GM12878 (cell line): ENCODE data around the gene HTD2. TPM values are rescaled to one million over a fixed set of nuclear protein-coding genes. Genes with fewer than 3 reads are reported as not detected.

Source experiments
- ATAC-seq: fragments of 200-7000 bp; cut with Tn5 transposase; 3 replicates; pipeline ENCODE4 v1.9.1; 2020; ENCODE audit warnings: mild to moderate bottlenecking, moderate library complexity
- BruUV-seq: library from RNA; stranded (reverse); fragments of 400-500 nt; replicated peaks from 2 replicates; lab custom pipeline; 2021; lab: Mats Ljungman, UMichigan
- CTCF ChIA-PET: fragments of 300-600 bp; sonication (Branson Sonifier 250); formaldehyde crosslinking; extraction: SDS; loops from one replicate; lab custom pipeline; 2021; ENCODE audit warnings: inconsistent platforms; lab: Yijun Ruan, JAX
- POLR2A ChIA-PET: fragments of 350-600 bp; formaldehyde crosslinking; extraction: SDS; loops from one replicate; lab custom pipeline; 2021; ENCODE audit warnings: inconsistent platforms; lab: Charles Lee
- RAD21 ChIA-PET: fragments of 300-600 bp; sonication (Branson Sonifier 250); formaldehyde crosslinking; loops from one replicate; lab custom pipeline; 2023; ENCODE audit warnings: antibody characterized with exemption; ENCODE audit not compliant: unreplicated experiment; lab: Charles Lee
- SMC1A ChIA-PET: fragments of 300-600 bp; sonication (Branson Sonifier 250); formaldehyde crosslinking; loops from one replicate; lab custom pipeline; 2023; ENCODE audit not compliant: unreplicated experiment, uncharacterized antibody; lab: Charles Lee
- DNase-seq: peaks from one replicate; pipeline ENCODE4 v3.0.0-alpha.2; 2011; ENCODE audit warnings: low read depth, low spot score
- FAIRE-seq: peaks from 3 replicates; lab custom pipeline; 2011; peaks lifted over from hg19 to GRCh38; lab: Jason Lieb, UNC
- H2AFZ ChIP-seq: 2 replicates; pipeline ENCODE4 v1.6.0; 2011; ENCODE audit warnings: low read depth, low read length, control low read depth; ENCODE audit not compliant: control insufficient read depth
- H3K27ac ChIP-seq: 2 replicates; pipeline ENCODE4 v1.5.1; 2011; ENCODE audit warnings: control low read depth; ENCODE audit not compliant: control insufficient read depth, insufficient read depth
- H3K27me3 ChIP-seq, 2 experiments: replicated peaks in 1 of 2; 2 replicates each; pipeline versions ENCODE4 v1.6.0 to v1.6.1; 2011; ENCODE audit warnings: low read length in 1 of 2; ENCODE audit not compliant: control insufficient read depth in 2 of 2, insufficient read depth in 2 of 2
- H3K36me3 ChIP-seq, 2 experiments: 2 replicates each; pipeline ENCODE4 v1.5.1; 2011; ENCODE audit warnings: low read length in 1 of 2; ENCODE audit not compliant: control insufficient read depth in 2 of 2, insufficient read depth in 2 of 2
- H3K4me1 ChIP-seq: 2 replicates; pipeline ENCODE4 v1.6.1; 2011; ENCODE audit warnings: mild to moderate bottlenecking, low read length, moderate library complexity, mixed read lengths; ENCODE audit not compliant: control insufficient read depth, insufficient read depth
- H3K4me2 ChIP-seq: 2 replicates; pipeline ENCODE4 v1.6.0; 2011; ENCODE audit warnings: control low read depth; ENCODE audit not compliant: control insufficient read depth, insufficient read depth
- H3K4me3 ChIP-seq: fragments of 200-600 bp; sonication (generic); 2 replicates; pipeline ENCODE4 v1.5.1; 2016
- H3K79me2 ChIP-seq: 2 replicates; pipeline ENCODE4 v1.6.0; 2011; ENCODE audit warnings: low read length; ENCODE audit not compliant: control insufficient read depth, insufficient read depth
- H3K9ac ChIP-seq: 2 replicates; pipeline ENCODE4 v1.8.0; 2011; ENCODE audit warnings: low read length, control low read depth, mixed read lengths; ENCODE audit not compliant: control insufficient read depth, insufficient read depth
- H3K9me3 ChIP-seq: replicated peaks from 3 replicates; pipeline ENCODE4 v1.5.1; 2011; ENCODE audit warnings: mild to moderate bottlenecking, low read length; ENCODE audit not compliant: control insufficient read depth, insufficient read depth
- H4K20me1 ChIP-seq: 2 replicates; pipeline ENCODE4 v1.6.0; 2011; ENCODE audit not compliant: control insufficient read depth, insufficient read depth
- BCL11A ChIP-seq: IDR thresholded peaks from 2 replicates; pipeline ENCODE4 v1.6.1; 2011; ENCODE audit warnings: low read depth, low read length
- CHD1 ChIP-seq: IDR thresholded peaks from 2 replicates; pipeline ENCODE4 v1.6.1; 2012; ENCODE audit warnings: low read depth, low read length, improper control_type of control experiment
- JUNB ChIP-seq: IDR thresholded peaks from 2 replicates; pipeline ENCODE4 v1.6.1; 2016; ENCODE audit warnings: antibody characterized with exemption, mild to moderate bottlenecking
- MEF2A ChIP-seq: IDR thresholded peaks from 2 replicates; pipeline ENCODE4 v1.6.1; 2011; ENCODE audit warnings: low read depth, mild to moderate bottlenecking, low read length, moderate library complexity; ENCODE audit not compliant: insufficient read depth
- RUNX3 ChIP-seq: IDR thresholded peaks from 2 replicates; pipeline ENCODE4 v1.6.1; 2012; ENCODE audit warnings: low read length, inconsistent platforms
- WGBS: methylation state at CpG from one replicate; pipeline ENCODE4 v1.1.6; 2016; ENCODE audit warnings: low lambda C conversion rate; ENCODE audit not compliant: insufficient replicate concordance, insufficient coverage; ENCODE audit errors: missing lambda C conversion rate; 5-methylcytosine and 5-hydroxymethylcytosine counted together
- in situ Hi-C: fragments of 300-500 bp; cut with MboI; formaldehyde crosslinking; loops from 9 replicates; pipeline ENCODE4 v1.14.3; 2018; ENCODE audit warnings: mixed read lengths
- intact Hi-C: fragments of 100-400 bp; cut with micrococcal nuclease; formaldehyde crosslinking; loops from one replicate; pipeline ENCODE4 v1.14.2; 2022; ENCODE audit not compliant: unreplicated experiment
- polyA plus RNA-seq, 11 experiments: library from polyadenylated mRNA; depleted of rRNA in 4 of 11; unstranded in 6 of 11; stranded (reverse) in 5 of 11; fragments of >200 nt; fragmentation: Nextera tagmentation in 4 of 11; fragmentation: Illumina TruSeq in 1 of 11; extraction: Ambion mirVana in 4 of 11; extraction: Trizol in 1 of 11; gene quantifications; 1 replicate in 1 of 11; 2 replicates in 10 of 11; pipeline versions ENCODE4 v1.2.1 to v1.2.3, GENCODE V29; 2011 to 2016; ENCODE audit warnings: inconsistent platforms in 2 of 11, missing spikeins in 2 of 11, low read depth in 1 of 11
- total RNA-seq, 4 experiments: library from RNA; depleted of rRNA in 3 of 4; stranded (reverse); fragments of >200 nt in 3 of 4; fragmentation: Illumina TruSeq in 1 of 4; extraction: Trizol in 1 of 4; gene quantifications; 2 replicates each; pipeline versions ENCODE4 v1.2.1 to v1.2.3, GENCODE V29; 2013 to 2021

The HTD2 gene
- total and polyA plus RNA-seq, 10 of the 15 experiments (the other 5 are each of a cell fraction or from before 2014, with no cell fraction given), result 5.9 to 24.7 (median 9.5) TPM

DNA sequence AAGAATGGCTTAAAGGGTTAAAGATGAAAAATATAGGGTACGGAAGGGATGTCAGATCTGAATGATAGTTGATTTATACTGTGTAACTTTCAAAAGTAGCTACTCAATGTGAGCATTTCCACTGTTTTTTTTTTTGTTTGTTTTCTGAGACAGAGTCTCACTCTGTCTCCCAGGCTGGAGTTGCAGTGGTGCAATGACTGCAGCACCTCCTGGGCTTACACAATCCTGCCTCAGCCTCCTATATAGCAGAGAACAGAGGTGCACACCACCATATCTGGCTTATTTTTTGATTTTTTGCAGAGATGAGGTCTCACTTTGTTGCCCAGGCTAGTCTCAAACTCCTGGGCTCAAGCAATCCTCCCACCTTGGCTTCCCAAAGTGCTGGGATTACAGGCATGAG lies 16.5 kb downstream of the HTD2 start:
- Histone ChIP-seq H3K27ac (no peak overlapping the region), H3K79me2 (no peaks in the 10 kb centered on the region), H4K20me1 (no peaks in the 10 kb centered on the region), H3K4me3 (no peak overlapping the region), H3K4me2 (no peak overlapping the region), H3K9ac (no peak overlapping the region), H2AFZ (no peak overlapping the region)
- FAIRE-seq, result no peak
- 91% methylated on average over 1 of the region's 1 CpG for WGBS
- RAD21 ChIA-PET, result interaction anchor here (0.5 to 1.5 kb wide), 3 partner anchors 93 to 128 kb away, joined by 4 to 5 read pairs (median 5); no protein-coding TSS in a partner anchor
- no TSS peak for BruUV-seq
- TF ChIP-seq MEF2A, result no peak
- TF ChIP-seq BCL11A, result no peak
- TF ChIP-seq, all 136 proteins: peak for 0
- DNase-seq, result no peak
- ATAC-seq, result no peak
- ChIA-PET SMC1A (interaction anchor here (1.6 to 3.8 kb wide), 5 partner anchors 12 to 93 kb away, joined by 5 to 26 read pairs (median 7); partner anchors contain the start of genes HTD2, PXK and RPP14), POLR2A (no interaction called here), CTCF (interaction anchor here (0.6 to 13.0 kb wide), 7 partner anchors 8 to 1059 kb away, joined by 3 to 112 read pairs (median 8); partner anchors contain the start of genes HTD2 and RPP14)
- H3K36me3 ChIP-seq, result peaks cover 0 to 11% of the 10 kb centered on the region in 2 experiments; a peak in 2 of 4 replicates
- intact Hi-C loops (no loop called here), in situ Hi-C loops (loop anchor here (10.0 kb wide), 1 partner anchor 212 kb away; the partner anchor contains the start of gene ACOX2)
- no peaks in the 10 kb centered on the region for H3K27me3 ChIP-seq
- no peaks in the 10 kb centered on the region for H3K9me3 ChIP-seq
- peaks cover 17% of the 10 kb centered on the region for H3K4me1 ChIP-seq

DNA sequence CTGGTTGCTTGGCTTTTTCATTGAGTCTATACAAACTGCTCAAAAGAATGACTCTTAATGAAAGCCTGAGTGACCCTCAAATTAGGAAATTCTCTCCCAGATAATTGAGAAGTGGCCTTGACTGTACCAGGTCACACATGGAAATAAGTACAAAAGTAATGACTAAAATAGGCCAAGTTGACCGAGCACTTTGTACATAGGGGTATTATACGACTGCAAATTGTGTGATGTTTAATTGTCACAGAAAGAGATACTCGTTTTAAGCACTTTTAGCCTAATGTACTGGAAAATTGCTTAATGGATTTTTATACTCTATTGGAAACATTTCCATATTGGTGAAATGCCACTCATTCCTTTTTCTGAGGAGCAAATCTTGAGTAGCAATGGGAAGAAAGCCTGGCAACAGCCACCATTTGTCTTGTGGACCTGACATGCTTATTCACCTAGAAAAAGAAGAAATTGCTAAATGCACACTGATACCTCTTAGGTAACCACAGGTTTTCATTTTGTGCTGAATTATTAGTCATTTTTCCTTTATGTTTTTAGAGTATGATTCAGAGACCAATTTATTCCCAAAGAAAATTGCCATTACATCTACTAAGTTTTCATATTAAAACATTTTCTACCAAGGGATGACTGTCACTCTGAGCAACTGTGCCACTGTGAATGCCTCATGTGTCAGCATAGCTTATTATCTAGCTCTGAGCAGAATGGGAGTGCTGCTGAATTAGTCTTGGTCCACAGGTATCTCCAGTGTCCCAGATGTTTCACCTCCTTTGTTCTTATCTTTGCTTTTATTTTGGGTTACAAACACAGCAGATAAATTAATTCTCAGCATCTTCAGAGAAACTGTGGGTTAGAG lies 17.4 kb downstream of the HTD2 start:
- H3K4me2 ChIP-seq, result 0 out of 2 replicates have a peak overlapping the region, but pooled peaks have one; percentile 35
- H3K79me2 ChIP-seq, result no peaks in the 10 kb centered on the region
- no peak overlapping the region for H3K9ac ChIP-seq
- peak; percentile 38 for ATAC-seq
- H4K20me1 ChIP-seq, result no peaks in the 10 kb centered on the region
- intact Hi-C loops, result no loop called here
- RAD21 ChIA-PET, result interaction anchor here (1.4 to 1.9 kb wide), 3 partner anchors 17 to 92 kb away, joined by 3 to 13 read pairs (median 7); partner anchors contain the start of genes HTD2 and RPP14
- POLR2A ChIA-PET, result interaction anchor here (0.5 to 1.9 kb wide), 4 partner anchors 10 to 257 kb away, joined by 3 to 6 read pairs (median 6); partner anchors contain the start of genes HTD2 and RPP14
- WGBS, result 75% methylated on average over 3 of the region's 3 CpGs
- H2AFZ ChIP-seq, result no peak overlapping the region
- in situ Hi-C loops, result loop anchor here (10.0 kb wide), 1 partner anchor 211 kb away; the partner anchor contains the start of gene ACOX2
- no peaks in the 10 kb centered on the region for H3K27me3 ChIP-seq
- no peaks in the 10 kb centered on the region for H3K9me3 ChIP-seq
- H3K4me1 ChIP-seq, result peaks cover 17% of the 10 kb centered on the region
- H3K36me3 ChIP-seq, result peaks cover 0 to 6% of the 10 kb centered on the region in 2 experiments; a peak in 2 of 4 replicates
- no peak overlapping the region for H3K4me3 ChIP-seq
- CTCF ChIA-PET, result interaction anchor here (0.7 to 13.0 kb wide), 12 partner anchors 11 to 211 kb away, joined by 3 to 112 read pairs (median 6); partner anchors contain the start of genes HTD2 and RPP14
- BruUV-seq, result no TSS peak
- FAIRE-seq, result peak; percentile 73
- DNase-seq, result no peak
- no peak for TF ChIP-seq CHD1
- TF ChIP-seq RUNX3, result peak; percentile 52; the same call in 1 of the 2 replicates
- TF ChIP-seq JUNB, result peak; percentile 3
- SMC1A ChIA-PET, result interaction anchor here (0.7 to 3.8 kb wide), 10 partner anchors 11 to 145 kb away, joined by 3 to 26 read pairs (median 8); partner anchors contain the start of genes HTD2, PXK and RPP14
- no peak overlapping the region for H3K27ac ChIP-seq
